Kidney glomerular epithelial cell (primary cell): ENCODE results near the gene RAPGEF1.

Experiments
- DNase-seq: peaks from one replicate; lab custom pipeline; 2025; lab: John Stamatoyannopoulos, UW

The RAPGEF1 gene

DNA sequence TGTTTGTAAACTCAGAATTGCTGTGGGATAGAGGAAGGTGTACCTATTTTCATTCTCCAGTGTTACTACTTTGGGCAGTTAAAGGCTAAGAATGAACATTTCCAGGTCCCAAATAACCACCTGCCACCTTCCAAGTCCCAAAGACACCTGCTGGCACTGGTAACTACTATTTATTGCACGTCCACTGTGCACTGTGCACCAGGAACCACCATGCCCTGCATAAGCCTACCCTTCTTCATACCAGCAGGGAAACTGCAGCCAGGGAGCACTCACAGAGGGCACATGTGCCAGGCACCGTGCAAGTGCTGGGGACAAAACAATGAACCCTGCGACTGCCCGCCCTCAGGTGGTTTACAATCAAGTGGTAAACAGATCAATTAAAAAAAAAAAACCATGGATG is 34.9 kb downstream of the RAPGEF1 start:
- DNase-seq = no peak

DNA sequence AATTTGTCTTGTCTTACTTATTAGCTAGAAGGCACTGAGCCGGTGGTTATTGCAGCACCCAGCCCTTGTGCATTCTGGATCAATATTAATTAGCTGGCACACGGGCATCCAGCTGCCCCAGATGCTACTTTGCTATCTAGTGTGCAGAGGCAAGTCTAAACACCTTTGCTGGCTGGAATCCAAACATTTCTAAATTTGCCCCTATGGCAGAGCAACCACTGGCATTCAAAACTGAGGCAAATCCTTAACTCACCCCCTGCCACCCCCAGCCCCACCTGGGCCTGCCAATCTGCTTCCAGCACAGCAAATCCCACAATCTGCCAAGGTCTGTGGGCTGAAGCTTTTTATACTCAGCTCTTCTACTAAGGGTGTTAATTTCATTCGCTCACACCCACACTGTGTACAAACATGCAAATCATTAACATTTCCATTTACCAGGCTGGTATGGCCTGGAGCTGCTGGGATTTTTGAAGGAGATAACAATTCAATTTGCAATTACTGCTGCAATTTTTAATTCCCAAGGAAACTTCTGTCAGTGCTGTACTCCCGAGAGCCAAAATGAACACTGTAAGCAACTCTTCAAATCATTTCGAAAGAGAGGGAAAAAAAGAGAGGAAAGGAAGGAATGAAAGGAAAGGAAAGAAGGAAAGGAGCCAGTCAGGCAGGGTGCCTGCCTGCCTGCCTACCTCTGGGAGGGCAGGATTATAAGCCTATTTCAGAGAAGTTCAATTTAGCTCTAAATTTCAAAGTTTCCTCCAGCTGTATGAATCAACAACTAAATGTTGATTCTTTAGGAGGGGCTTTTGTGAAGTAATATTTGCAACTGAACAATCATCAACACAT is 35.5 kb downstream of the RAPGEF1 start:
- DNase-seq = no peak

DNA sequence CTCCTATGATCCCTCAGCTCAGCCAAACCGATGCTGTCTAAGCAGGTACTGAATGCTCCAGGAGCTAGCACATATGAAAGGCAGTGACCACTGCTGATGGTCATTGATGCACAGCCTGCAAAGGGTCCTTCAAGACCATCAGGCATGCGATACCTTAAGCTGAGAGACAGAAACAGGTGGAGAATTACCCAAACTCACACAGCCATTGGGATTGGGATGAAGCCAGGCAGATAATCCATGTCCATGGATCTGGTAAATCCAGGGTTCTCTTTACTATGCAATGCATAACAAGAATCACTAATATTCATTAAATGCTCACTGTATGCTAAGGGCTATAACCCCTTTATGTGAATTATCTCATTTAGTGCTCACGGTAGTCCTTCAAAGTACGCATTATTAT is 36.2 kb downstream of the RAPGEF1 start:
- no peak for DNase-seq

DNA sequence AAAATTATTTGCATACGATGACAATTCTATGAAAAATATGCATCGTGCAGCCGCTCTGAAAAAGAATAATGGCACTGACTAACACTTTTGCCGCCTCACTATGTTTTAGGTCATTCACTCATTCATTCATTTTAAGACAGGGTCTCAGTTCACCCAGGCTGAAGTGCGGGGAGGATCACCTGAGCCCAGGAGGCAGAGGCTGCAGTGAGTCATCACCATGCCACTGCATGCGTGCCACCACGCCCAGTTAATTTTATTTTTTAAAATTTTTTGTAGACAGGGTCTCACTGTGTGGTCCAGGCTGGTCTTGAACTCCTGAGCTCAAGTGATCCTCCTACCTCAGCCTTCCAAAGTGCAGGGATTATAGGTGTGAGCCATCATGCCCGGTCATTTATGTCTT is 37.0 kb downstream of the RAPGEF1 start:
- DNase-seq = no peak

DNA sequence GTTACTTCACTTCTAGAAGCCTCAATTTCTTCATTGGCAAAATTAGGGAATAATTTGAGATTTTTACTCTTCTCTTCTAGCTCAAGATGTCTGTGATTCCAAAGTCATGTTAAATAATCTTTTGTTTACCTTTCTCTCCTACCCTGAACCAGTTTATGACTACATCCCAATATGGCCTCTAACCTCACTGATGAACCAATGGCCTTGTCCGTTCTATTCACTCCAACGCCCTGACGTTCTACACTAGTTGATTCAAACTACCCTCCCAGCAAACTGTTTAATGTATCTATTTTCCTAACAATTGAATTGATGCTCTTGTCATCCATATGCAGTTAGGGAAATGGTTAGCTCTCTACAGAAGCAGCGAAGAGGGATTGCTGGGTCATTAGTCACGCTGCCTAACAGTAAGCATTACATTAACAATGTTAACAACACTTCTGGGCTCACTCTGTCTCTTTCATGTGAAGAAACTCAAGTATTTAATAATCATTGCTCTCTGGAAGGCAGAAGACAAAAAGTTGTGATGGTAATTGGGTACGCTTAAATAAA is 38.0 kb downstream of the RAPGEF1 start:
- DNase-seq = peak; percentile 1

DNA sequence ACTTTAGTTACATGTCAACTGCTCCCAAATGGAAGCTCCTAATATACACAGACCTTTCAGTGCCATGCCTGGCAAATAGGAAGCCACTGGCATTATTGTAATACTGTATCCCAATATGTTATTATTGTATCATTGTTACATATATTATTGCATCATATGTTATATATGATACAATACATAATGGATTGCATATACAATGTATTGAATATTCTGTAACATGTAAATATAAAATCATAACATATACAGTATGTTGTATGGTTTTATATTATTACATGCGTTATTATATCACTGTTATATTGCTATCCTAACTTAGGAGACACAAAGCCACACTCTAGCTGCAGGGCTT is 38.5 kb downstream of the RAPGEF1 start:
- no peak for DNase-seq

DNA sequence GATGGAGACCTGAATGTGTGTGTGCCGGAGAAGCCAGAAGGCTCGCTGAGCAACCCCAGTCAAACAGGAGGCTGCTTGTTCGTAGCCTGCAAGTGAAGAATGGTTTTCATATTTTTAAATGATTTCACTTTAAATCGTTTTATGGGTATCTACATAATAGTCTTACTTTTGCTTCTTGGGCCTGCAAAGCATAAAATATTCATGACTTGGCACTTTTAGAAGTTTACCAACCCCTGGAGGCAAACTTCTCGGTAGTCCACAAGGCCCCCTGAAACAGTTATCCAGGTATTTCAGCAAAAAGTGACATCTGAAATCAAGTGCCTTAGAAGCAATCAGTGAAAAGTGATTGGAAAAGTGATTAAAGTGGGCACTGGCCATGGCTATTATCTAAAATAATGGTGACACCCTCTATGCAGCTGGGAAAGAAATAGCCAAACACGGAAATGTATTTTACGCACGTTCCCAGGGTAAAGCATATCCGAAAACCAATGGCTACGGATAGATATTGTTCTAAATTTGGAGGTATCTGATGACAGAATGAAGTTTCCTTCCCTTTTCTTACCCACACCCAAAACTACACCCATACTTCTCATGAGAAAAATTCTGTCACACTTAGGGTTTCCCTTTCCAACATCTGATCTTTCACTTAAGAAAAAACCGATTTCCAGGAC is 39.0 kb downstream of the RAPGEF1 start:
- no peak for DNase-seq

DNA sequence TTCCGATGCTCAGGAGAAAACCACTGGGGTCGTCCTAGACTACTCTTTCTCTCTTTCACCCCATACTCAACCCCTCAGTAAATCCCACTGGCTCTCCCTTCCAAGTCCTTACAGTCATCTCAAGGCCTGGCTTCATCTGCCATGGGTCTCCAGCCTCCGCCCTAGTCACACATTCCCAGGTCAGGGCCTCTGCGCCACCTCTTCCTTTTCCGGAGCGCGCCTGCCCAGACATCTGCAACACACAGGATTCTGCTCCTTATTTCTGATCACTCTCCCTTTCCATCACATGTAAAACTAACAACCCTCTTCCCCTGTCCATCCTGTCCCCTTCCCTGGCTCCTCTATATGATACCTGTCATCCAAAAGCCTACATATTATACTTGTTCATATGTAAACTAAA is 39.8 kb downstream of the RAPGEF1 start:
- DNase-seq = no peak

DNA sequence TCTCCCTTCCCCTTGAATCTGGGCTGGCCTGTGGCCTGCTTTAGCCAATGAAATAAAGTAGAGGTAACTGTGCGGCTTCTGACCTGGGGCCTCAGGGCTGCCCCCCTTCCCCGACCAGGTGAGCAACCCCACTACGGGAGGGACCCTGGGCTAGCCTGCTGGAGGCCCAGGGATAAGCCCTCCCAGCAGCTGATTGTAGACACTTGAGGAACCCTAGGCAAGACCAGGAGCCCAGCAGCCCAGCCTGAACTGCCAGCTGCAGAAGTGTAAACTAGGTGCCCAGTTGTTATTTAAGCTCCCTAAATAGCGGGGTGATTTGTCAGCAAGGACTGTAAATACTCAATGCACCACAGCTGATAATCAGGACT is 41.3 kb downstream of the RAPGEF1 start:
- no peak for DNase-seq

DNA sequence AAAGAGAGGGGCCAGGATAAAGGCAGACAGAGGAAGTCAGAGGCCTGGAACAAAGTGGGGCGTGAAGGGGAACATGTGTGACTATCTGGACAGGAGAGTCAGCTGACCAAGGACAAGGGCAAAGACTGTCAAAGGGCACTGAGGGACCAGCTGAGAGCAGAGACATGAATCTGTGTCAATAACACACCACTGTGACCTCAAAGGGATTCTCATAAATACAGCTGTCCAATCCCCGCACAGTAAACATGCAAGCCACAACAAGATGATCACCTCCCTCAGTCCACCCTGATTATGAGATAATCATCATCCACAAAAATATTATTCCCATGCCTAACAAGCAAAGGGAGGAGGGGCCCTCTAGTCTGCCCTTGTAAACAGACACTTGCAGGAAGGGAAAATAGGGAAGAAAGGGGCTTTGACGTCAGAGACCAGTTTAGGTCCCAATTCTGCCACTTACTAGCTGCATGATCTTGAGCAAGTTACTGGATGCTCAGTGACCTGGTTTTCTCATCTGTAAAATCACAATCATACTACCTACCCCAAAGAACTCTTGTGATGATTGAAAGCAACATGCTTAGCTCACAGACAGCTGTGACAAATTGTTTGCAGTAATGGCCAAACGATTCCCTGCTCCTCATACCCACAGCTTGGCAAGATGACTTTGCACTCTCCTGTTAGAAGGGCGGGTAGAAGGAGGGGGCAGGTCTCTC is 41.8 kb downstream of the RAPGEF1 start:
- DNase-seq = no peak

DNA sequence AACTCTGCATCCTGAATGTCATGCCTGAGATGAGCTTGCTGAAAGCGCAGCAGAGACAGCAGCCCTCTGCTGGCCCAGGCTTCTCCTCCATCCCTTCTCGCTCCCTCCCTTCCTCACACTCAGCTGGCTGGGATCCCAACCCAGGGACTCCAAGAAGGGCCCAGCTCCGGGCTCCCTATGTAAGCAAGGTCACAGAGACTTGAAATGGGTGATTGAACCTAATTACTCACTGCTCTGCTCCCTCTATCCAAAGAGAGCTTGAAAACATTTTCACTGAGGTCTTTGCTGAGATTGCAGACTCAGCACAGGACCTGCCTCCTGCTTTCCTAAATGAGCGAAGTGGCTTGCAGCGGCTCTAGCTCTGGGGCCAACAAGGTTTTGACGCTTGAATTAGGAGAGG is 42.8 kb downstream of the RAPGEF1 start:
- DNase-seq = peak; percentile 81

DNA sequence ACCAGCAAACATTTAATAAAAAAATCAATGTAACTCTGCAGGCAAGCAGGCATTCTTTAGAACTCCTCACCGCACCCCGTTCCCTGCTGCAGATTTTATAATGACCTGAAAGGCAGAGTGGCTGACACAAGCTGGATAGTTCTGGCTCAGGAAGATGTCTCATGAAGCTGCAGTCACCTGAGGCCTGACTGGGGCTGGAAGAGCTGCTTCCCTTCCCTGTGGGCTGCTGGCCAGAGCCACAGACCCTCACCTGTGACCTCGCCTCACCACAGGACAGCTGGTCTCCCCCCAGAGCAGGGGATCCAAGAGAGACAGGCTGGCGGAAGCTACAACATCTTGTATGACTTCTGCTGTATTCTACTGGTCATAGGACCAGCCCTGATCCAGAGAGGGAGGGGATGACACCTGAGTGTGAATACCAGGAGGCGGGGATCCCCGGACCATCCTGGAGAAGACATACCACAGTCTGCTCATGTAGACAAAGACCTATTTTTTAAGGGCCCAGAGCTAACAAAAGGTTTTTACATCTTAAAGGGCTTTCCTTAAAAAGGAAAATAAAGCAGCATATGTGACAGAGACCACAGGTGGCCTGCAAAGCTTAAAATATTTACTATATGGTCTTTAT is 43.9 kb downstream of the RAPGEF1 start:
- DNase-seq = no peak

DNA sequence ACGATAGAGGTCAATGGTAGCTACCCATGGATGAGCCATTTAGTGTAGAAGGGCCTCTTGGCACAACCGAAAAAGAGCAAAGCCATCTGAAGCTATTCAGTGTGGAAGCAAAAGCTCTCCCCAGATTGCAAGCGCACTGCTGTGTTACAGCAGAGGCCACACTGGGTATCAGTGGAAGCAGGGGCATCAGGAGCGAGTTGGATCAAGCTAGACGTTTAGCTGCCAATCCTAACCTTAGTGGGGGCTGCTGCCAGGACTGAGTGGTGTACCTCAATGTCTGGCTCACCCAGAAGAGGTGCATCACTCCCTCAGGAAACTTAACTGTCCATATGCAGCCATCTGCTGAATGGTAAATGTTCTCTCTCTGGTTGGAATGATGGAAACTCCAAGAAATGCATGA is 44.5 kb downstream of the RAPGEF1 start:
- DNase-seq = no peak

DNA sequence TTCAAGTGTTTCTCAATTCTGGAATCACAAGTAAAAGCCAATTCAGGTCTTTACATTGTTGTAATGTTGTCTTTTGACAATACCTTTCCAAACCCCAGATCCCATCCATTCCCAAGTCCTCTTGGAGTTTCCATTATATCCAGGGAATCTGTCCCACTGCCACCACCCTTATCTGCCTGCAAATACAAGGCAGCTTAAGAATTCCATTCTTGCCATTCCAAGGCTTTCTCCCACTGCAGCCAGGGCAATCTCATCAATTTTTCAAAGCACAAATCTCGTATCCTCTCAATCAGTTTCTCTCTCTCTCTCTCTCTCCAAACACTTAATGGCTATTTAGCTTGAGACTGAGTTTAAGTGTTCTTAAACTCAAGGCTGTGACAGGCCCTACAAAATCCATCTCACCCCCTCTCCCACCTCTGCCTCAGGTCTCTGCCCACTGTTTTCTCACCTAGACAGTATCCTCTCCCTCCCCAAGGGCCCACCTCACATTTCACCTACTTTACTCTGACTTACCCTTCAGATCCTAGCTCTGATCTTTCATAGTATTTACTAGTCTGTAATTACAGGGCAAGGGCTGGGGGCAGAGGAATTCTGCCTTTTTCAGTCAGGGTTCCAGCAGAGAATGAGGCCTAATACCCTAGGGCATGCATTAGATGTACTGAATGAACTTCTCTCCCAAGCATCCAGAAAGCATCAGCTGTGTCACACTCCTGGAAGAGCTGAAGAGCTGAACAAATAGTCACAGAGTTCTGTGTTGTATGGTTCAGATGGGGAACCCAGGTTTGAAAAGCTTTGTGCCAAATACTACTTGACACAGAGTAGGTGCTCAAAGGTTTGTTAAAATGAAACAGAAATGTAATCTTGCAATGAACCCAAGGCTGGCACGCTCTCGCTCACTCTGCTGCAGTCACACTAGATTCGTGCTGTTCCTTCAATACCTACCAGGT is 46.0 kb downstream of the RAPGEF1 start:
- no peak for DNase-seq

DNA sequence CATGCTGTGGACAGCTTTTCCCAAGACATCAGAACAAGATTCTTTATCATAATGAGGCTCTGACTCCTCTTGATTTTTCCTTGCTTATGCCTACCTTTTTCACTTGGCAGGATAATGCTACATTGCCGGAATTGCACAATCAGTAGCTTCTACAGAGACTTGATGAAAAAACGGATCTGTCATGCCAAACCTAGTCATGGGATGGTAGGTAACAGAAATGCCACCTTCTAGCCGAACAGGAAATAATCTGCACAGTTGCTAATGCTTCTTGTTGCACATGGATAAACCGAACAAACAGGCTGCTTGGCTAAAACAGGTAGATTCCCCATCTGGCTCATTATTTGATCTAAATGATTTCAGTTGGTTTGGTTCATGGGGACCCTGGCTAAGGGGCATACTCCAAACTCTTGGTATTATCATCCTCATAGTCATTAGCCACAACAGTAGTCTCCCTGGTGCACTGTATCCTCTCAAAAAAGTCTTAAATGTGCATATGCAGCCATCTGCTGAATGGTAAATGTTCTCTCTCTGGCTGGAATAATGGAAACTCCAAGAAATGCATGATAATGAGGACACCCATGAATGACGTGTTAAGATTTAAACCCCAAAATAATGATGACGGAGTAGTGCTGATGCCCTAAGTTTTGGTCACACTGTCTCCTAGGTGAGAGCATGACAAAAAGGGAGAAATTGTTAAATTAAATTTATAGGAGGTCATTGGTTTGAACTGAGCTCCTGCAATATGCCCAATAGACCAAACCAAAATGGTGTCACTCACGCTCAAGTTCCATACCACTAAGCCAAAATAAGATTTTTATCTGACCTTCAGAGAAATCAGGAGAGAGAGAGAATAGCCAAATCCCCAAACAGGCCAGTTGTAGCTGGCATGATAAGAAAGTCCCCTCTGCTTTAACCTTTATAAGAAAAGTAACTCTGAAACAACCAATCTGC is 47.0 kb downstream of the RAPGEF1 start:
- DNase-seq = no peak

DNA sequence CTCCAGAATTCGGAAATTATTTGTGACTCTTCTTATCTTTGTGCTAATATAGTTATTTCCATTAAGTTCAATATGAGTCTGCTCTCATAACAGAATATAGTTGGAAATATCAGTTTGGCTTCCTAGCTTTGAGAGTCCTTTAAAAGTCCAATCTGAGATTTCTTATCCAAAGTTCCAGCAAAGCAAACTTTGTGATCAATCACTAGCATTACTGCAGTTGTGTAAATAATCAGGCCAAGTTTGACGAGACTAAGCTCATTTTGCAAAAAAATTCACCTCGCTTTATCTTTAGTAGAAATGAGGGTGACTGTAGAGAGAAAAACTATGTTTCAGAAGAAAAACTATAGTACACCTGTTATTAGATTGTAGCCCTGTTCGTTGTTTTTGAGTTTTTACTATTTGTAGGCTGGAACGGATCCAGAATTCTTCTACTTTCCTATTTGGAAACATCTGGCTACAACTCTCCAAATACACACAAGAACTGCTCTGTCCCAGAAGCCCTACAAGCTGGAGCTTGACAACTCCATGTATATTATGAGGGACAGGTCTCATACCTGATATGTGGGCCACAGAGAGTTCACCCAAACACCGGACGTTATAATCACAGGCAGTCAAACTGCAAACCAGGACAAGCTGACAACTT is 47.8 kb downstream of the RAPGEF1 start:
- no peak for DNase-seq

DNA sequence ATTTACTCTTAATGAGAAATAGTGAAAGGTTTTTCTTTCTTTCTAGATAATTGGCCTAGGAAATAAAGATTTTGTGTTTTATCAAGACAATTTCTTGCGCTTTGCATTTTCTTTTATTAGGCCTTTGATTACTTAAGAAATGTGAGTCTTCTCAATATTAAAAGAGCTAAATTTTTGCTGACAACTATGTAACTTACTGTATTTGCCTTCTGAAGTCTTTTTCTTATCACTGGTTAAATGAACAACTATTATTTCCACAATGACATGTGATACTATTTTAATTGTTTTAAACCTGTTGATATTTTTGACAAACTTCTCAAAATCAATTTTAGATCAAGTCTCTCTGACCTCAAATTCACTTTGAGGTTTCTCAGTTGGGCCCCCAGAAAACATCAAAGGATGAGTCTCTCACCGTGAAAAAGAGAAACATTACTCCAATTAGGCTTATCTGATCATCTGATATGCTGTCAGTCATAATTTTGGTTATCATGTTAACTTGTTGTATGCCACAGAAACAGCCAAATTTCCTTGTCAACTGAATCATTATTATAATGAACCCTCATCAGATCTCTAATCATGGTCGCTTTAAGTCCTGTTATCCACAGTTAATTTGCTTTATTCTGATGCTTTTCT is 48.8 kb downstream of the RAPGEF1 start:
- DNase-seq = no peak

DNA sequence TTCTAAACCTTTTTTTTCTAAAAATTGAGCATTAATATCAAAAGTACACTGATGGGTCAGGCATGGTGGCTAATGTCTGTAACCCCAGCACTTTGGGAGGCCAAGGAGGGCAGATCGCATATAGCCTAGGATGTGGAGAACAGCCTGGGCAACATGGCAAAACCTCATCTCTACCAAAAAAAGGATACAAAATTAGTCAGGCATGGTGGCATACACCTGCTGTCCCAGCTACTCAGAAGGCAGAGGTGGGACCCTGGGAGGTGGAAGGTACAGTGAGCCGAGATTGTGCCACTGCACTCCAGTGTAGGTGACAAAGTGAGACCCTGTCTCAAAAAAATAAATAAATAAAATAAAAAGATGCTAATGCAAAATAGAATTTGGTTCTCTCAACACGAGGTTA is 49.4 kb downstream of the RAPGEF1 start:
- no peak for DNase-seq

DNA sequence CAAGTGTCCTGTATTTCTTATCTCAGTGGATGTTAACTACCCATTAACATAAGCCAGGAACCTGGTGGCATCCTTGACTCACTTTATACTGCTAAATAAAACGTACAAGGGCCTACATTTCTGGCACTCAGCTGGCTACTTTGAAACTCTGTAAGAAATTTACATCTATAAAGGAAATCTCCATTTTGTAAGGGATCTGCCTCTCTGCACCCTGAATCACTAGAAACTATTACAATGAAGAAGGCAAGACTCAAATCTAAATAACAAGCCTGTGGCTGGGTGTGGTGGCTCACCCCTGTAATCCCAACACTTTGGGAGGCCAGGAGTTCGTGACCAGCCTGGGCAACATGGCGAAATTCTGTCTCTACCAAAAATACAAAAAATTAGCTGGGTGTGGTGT is 51.5 kb downstream of the RAPGEF1 start:
- no peak for DNase-seq
